GM19324 (cell line): ENCODE data around the gene MYT1.
"Not testable (repeated sequence)": the region's sequence is repeated elsewhere in the genome, so short reads cannot be mapped to it uniquely, and the experiment has no call there.

Experiments
- ATAC-seq: cut with Tn5 transposase; IDR thresholded peaks from one replicate; pipeline ENCODE4 v1.9.1; 2021; ENCODE audit warnings: mild to moderate bottlenecking, moderate library complexity; ENCODE audit not compliant: unreplicated experiment, low FRiP score

MYT1 gene

GRCh38 chr20:64164123-64164836, at the start of gene MYT1:
Gene MYT1 (plus strand): TSS chr20:64164452. CDS start chr20:64198862, 34,410 bp downstream.
- ATAC-seq = no peak

- ATAC-seq = no peak
Measured at GRCh38 chr20:64115171-64115911, 48.9 kb upstream of the MYT1 start.

GRCh38 chr20:64116016-64116415, 48.2 kb upstream of the MYT1 start:
- no peak for ATAC-seq

GRCh38 chr20:64116541-64117431, 47.5 kb upstream of the MYT1 start:
- ATAC-seq = no peak

- ATAC-seq = not testable (repeated sequence)
Measured at GRCh38 chr20:64117432-64117777, 46.8 kb upstream of the MYT1 start.

- ATAC-seq = no peak
Measured at GRCh38 chr20:64119301-64119680, 45.0 kb upstream of the MYT1 start.

GRCh38 chr20:64119681-64120341, 44.4 kb upstream of the MYT1 start:
- ATAC-seq = no peak

GRCh38 chr20:64121586-64121985, 42.7 kb upstream of the MYT1 start:
- no peak for ATAC-seq

GRCh38 chr20:64122927-64123326, 41.3 kb upstream of the MYT1 start:
- ATAC-seq = not testable (repeated sequence)

GRCh38 chr20:64123517-64123916, 40.7 kb upstream of the MYT1 start:
- not testable (repeated sequence) for ATAC-seq

- no peak for ATAC-seq
Measured at GRCh38 chr20:64129146-64129782, 35.0 kb upstream of the MYT1 start.

GRCh38 chr20:64130271-64130670, 34.0 kb upstream of the MYT1 start:
- ATAC-seq = no peak

- no peak for ATAC-seq
Measured at GRCh38 chr20:64130876-64131275, 33.4 kb upstream of the MYT1 start.

- ATAC-seq = no peak
Measured at GRCh38 chr20:64131406-64131805, 32.8 kb upstream of the MYT1 start.

GRCh38 chr20:64133951-64134407, 30.3 kb upstream of the MYT1 start:
- ATAC-seq = no peak

- ATAC-seq = not testable (repeated sequence)
Measured at GRCh38 chr20:64134744-64135143, 29.5 kb upstream of the MYT1 start.

GRCh38 chr20:64136004-64136710, 28.1 kb upstream of the MYT1 start:
- ATAC-seq = no peak

- no peak for ATAC-seq
Measured at GRCh38 chr20:64137598-64138031, 26.6 kb upstream of the MYT1 start.

- ATAC-seq = no peak
Measured at GRCh38 chr20:64138276-64138815, 25.9 kb upstream of the MYT1 start.
